ENCODE results near the gene LRP1B. TPM values are rescaled to one million over a fixed set of nuclear protein-coding genes. Genes with fewer than 3 reads are reported as not detected.

LRP1B gene
- polyA plus RNA-seq, 1 of the 3 experiments (the other 2 are of a cell fraction): 0.28 TPM

- H3K27ac ChIP-seq (ENCODE audit: low read depth in 2 of 2, low read length in 1 of 2): no peak overlapping the region
- no peak overlapping the region for H3K4me2 ChIP-seq
- ChIA-PET CTCF (interaction anchor here (1.4 kb wide), 1 partner anchor 11 kb away, joined by 4 read pairs; no protein-coding TSS in a partner anchor), POLR2A (no interaction called here)
- H3K27me3 ChIP-seq (ENCODE audit: insufficient read depth): no peaks in the 10 kb centered on the region
- H3K4me3 ChIP-seq (ENCODE audit: low read depth in 2 of 2, low read length in 1 of 2): no peak overlapping the region
- no peaks in the 10 kb centered on the region for H3K79me2 ChIP-seq (ENCODE audit: insufficient read depth)
- H3K9ac ChIP-seq: no peak overlapping the region
- H3K36me3 ChIP-seq (replicated peaks in 1 of 2; ENCODE audit: control insufficient read depth in 1 of 2, insufficient read depth in 2 of 2, low read length in 1 of 2): no peaks in the 10 kb centered on the region
- no peaks in the 10 kb centered on the region for H3K9me2 ChIP-seq
- no peaks in the 10 kb centered on the region for H4K20me1 ChIP-seq (ENCODE audit: insufficient read depth)
- H3K9me3 ChIP-seq: no peaks in the 10 kb centered on the region
- peak; percentile 7 for DNase-seq
- TF ChIP-seq, protein P1, sequence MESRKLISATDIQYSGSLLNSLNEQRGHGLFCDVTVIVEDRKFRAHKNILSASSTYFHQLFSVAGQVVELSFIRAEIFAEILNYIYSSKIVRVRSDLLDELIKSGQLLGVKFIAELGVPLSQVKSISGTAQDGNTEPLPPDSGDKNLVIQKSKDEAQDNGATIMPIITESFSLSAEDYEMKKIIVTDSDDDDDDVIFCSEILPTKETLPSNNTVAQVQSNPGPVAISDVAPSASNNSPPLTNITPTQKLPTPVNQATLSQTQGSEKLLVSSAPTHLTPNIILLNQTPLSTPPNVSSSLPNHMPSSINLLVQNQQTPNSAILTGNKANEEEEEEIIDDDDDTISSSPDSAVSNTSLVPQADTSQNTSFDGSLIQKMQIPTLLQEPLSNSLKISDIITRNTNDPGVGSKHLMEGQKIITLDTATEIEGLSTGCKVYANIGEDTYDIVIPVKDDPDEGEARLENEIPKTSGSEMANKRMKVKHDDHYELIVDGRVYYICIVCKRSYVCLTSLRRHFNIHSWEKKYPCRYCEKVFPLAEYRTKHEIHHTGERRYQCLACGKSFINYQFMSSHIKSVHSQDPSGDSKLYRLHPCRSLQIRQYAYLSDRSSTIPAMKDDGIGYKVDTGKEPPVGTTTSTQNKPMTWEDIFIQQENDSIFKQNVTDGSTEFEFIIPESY (IDR thresholded peaks at IDR 0.05; ENCODE audit: borderline replicate concordance, low read depth): no peak
- TF ChIP-seq RAD21 (IDR thresholded peaks at IDR 0.05; ENCODE audit: low read length) (no peak), TCF12 (IDR thresholded peaks at IDR 0.05) (peak; percentile 25; the same call in 1 of the 2 replicates)
- H3K4me1 ChIP-seq (ENCODE audit: control insufficient read depth in 1 of 2, insufficient read depth in 2 of 2, low read depth in 1 of 2, low read length in 1 of 2): no peaks in the 10 kb centered on the region; a peak in 2 of 4 replicates
- H2AFZ ChIP-seq (ENCODE audit: low read depth): no peak overlapping the region
- H3F3A ChIP-seq (replicated peaks; ENCODE audit: insufficient read depth): no peaks in the 10 kb centered on the region
- 85% methylated on average over 1 of the region's 1 CpG for WGBS (ENCODE audit: low lambda C conversion rate)
Measured at GRCh38 chr2:140804700-140805260, 1326.0 kb downstream of the LRP1B start.

GRCh38 chr2:140801311-140801710 is 1329.5 kb downstream of the LRP1B start:
- no peaks in the 10 kb centered on the region for H3K36me3 ChIP-seq (replicated peaks in 1 of 2; ENCODE audit: control insufficient read depth in 1 of 2, insufficient read depth in 2 of 2, low read length in 1 of 2)
- H3K4me2 ChIP-seq: no peak overlapping the region
- no peak for TF ChIP-seq CHD2 (IDR thresholded peaks at IDR 0.05; ENCODE audit: low read length, partially characterized antibody)
- no peak for TF ChIP-seq MAX (IDR thresholded peaks at IDR 0.05; ENCODE audit: low read depth)
- TF ChIP-seq TEAD4 (IDR thresholded peaks at IDR 0.05; ENCODE audit: borderline replicate concordance, insufficient read depth): no peak
- TF ChIP-seq RCOR1 (IDR thresholded peaks at IDR 0.05; ENCODE audit: low read length): no peak
- no peak for TF ChIP-seq SIN3A (IDR thresholded peaks at IDR 0.05; ENCODE audit: borderline replicate concordance, low read depth, low read length)
- no peak for TF ChIP-seq POLR2AphosphoS5 (IDR thresholded peaks at IDR 0.05; ENCODE audit: low read depth, low read length)
- no peak for TF ChIP-seq NFIC (IDR thresholded peaks at IDR 0.05; ENCODE audit: borderline replicate concordance)
- TF ChIP-seq FOXM1 (IDR thresholded peaks at IDR 0.05; ENCODE audit: low read depth): no peak
- no peak for TF ChIP-seq RAD21 (IDR thresholded peaks at IDR 0.05; ENCODE audit: low read length)
- no peak for TF ChIP-seq JUND (IDR thresholded peaks at IDR 0.05)
- H3K27me3 ChIP-seq (ENCODE audit: insufficient read depth): no peaks in the 10 kb centered on the region
- H3K4me1 ChIP-seq (ENCODE audit: control insufficient read depth in 1 of 2, insufficient read depth in 2 of 2, low read depth in 1 of 2, low read length in 1 of 2): no peaks in the 10 kb centered on the region; a peak in 2 of 4 replicates
- no peak overlapping the region for H3K4me3 ChIP-seq (ENCODE audit: low read depth in 2 of 2, low read length in 1 of 2)
- H3K9ac ChIP-seq: no peak overlapping the region
- no peak for DNase-seq
- H2AFZ ChIP-seq (ENCODE audit: low read depth): no peak overlapping the region
- H3K79me2 ChIP-seq (ENCODE audit: insufficient read depth): no peaks in the 10 kb centered on the region
- no peaks in the 10 kb centered on the region for H3F3A ChIP-seq (replicated peaks; ENCODE audit: insufficient read depth)
- no peaks in the 10 kb centered on the region for H3K9me2 ChIP-seq
- ChIA-PET POLR2A (no interaction called here), CTCF (no interaction called here)
- no peaks in the 10 kb centered on the region for H4K20me1 ChIP-seq (ENCODE audit: insufficient read depth)
- WGBS (ENCODE audit: low lambda C conversion rate): 88% methylated on average over 3 of the region's 3 CpGs
- no peaks in the 10 kb centered on the region for H3K9me3 ChIP-seq
- H3K27ac ChIP-seq (ENCODE audit: low read depth in 2 of 2, low read length in 1 of 2): no peak overlapping the region
